ENCODE data around the gene COL24A1.
"Not testable (repeated sequence)": the region's sequence is repeated elsewhere in the genome, so short reads cannot be mapped to it uniquely, and the experiment has no call there.

- not testable (repeated sequence) for TF ChIP-seq CTCF, POLR2AphosphoS5 (IDR thresholded peaks at IDR 0.05)
Observed at GRCh38 chr1:86072474-86072873, 84.1 kb downstream of the COL24A1 start.
